Measurements from ENCODE around the gene CACTIN.

- no peak for TF ChIP-seq POLR2AphosphoS5 (IDR thresholded peaks at IDR 0.05)
- TF ChIP-seq, protein P1, sequence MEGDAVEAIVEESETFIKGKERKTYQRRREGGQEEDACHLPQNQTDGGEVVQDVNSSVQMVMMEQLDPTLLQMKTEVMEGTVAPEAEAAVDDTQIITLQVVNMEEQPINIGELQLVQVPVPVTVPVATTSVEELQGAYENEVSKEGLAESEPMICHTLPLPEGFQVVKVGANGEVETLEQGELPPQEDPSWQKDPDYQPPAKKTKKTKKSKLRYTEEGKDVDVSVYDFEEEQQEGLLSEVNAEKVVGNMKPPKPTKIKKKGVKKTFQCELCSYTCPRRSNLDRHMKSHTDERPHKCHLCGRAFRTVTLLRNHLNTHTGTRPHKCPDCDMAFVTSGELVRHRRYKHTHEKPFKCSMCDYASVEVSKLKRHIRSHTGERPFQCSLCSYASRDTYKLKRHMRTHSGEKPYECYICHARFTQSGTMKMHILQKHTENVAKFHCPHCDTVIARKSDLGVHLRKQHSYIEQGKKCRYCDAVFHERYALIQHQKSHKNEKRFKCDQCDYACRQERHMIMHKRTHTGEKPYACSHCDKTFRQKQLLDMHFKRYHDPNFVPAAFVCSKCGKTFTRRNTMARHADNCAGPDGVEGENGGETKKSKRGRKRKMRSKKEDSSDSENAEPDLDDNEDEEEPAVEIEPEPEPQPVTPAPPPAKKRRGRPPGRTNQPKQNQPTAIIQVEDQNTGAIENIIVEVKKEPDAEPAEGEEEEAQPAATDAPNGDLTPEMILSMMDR (IDR thresholded peaks at IDR 0.05) = no peak
- no peak for TF ChIP-seq POLR2A (IDR thresholded peaks at IDR 0.05)
- no peak for TF ChIP-seq EP300 (IDR thresholded peaks at IDR 0.05)
These were observed 14.3 kb downstream of the CACTIN start for GRCh38 chr19:3612330-3612729.

Measured in sigmoid colon (tissue), 4 donors.